K562 (cell line): ENCODE measurements around the gene SLC29A3. TPM values are rescaled to one million over a fixed set of nuclear protein-coding genes. Genes with fewer than 3 reads are reported as not detected.

ENCODE experiments used
- BRF1 ChIP-seq: IDR thresholded peaks from 3 replicates; pipeline ENCODE4 v1.6.1; 2011; ENCODE audit warnings: borderline replicate concordance, mild to moderate bottlenecking; ENCODE audit not compliant: insufficient read length; ENCODE audit errors: extremely low read depth
- FOXJ2 ChIP-seq: fragments of 200-800 bp; sonication (Bioruptor generic); IDR thresholded peaks from 2 replicates; pipeline ENCODE4 v1.6.1; 2016; ENCODE audit warnings: missing genetic modification characterization, missing compliant biosample characterization
- LARP7 ChIP-seq: fragments of 450-650 bp; IDR thresholded peaks from 2 replicates; pipeline ENCODE4 v1.6.1; 2016
- MBD1 ChIP-seq: fragments of 250-450 bp; sonication (Bioruptor Pico); IDR thresholded peaks from 2 replicates; pipeline ENCODE4 v1.8.0; 2022; ENCODE audit warnings: inconsistent platforms
- RREB1 ChIP-seq: fragments of 250-450 bp; sonication (Bioruptor Pico); IDR thresholded peaks from 2 replicates; pipeline ENCODE4 v1.4.0; 2020
- TSC22D4 ChIP-seq: fragments of 450-650 bp; IDR thresholded peaks from 2 replicates; pipeline ENCODE4 v1.6.1; 2016; ENCODE audit warnings: missing genetic modification characterization, missing biosample characterization, control low read depth
- ZBTB49 ChIP-seq: sonication (generic); formaldehyde crosslinking; IDR thresholded peaks from 2 replicates; pipeline ENCODE4 v1.8.0; 2022; ENCODE audit warnings: missing genetic modification reagents, mild to moderate bottlenecking, borderline replicate concordance
- ZFP36 ChIP-seq: fragments of 150-350 bp; IDR thresholded peaks from 2 replicates; pipeline ENCODE4 v1.6.1; 2018; ENCODE audit warnings: low read length, low read depth; ENCODE audit not compliant: partially characterized antibody
- ZNF318 ChIP-seq, 2 experiments: fragments of 450-650 bp; IDR thresholded peaks; 2 replicates each; pipeline ENCODE4 v1.6.1; 2016; ENCODE audit warnings: mild to moderate bottlenecking in 2 of 2, borderline replicate concordance in 1 of 2, low read depth in 1 of 2, moderate library complexity in 1 of 2
- polyA plus RNA-seq, 8 experiments: library from polyadenylated mRNA; depleted of rRNA in 4 of 8; stranded (reverse) in 5 of 8; unstranded in 3 of 8; fragments of >200 nt; fragmentation: Nextera tagmentation in 2 of 8; fragmentation: Illumina TruSeq in 1 of 8; extraction: Ambion mirVana in 2 of 8; extraction: Trizol in 1 of 8; gene quantifications; 2 replicates each; pipeline versions ENCODE4 v1.2.1 to v1.2.3, GENCODE V29; 2011 to 2014; ENCODE audit warnings: inconsistent platforms in 1 of 8, missing spikeins in 1 of 8
- total RNA-seq, 7 experiments: library from RNA; depleted of rRNA in 6 of 7; stranded (reverse); fragments of >200 nt in 6 of 7; fragmentation: Illumina TruSeq in 2 of 7; extraction: Trizol in 2 of 7; gene quantifications; 2 replicates each; pipeline versions ENCODE4 v1.2.1 to v1.2.3, GENCODE V29; 2011 to 2021; ENCODE audit warnings: low replicate concordance in 1 of 7

The SLC29A3 gene
- total and polyA plus RNA-seq, 9 of the 15 experiments (the other 6 are each of a cell fraction or from before 2014, with no cell fraction given) = 2.1 to 10.7 (median 4.6) TPM

- TF ChIP-seq TSC22D4 (tag) = 0 out of 2 replicates have a peak, but pooled peaks have one; percentile 11
- TF ChIP-seq ZBTB49 (CRISPR knock-in tag) = no peak
- TF ChIP-seq ZNF318 (IDR thresholded peaks at IDR 0.05; ENCODE audit: borderline replicate concordance in 1 of 2, low read depth in 1 of 2) = 0 out of 4 replicates have a peak, but pooled peaks of 1 of the 2 experiments have one; percentile 6
- TF ChIP-seq BRF1 = no peak
- no peak for TF ChIP-seq LARP7
- TF ChIP-seq MBD1 (CRISPR knock-in tag) = no peak
- no peak for TF ChIP-seq RREB1 (CRISPR knock-in tag)
- TF ChIP-seq FOXJ2 = no peak
- no peak for TF ChIP-seq ZFP36
These were observed 24.3 kb downstream of the SLC29A3 start (continued) for GRCh38 chr10:71343392-71343773.
